D721Med (cell line): ENCODE measurements around the gene STK32B.

Experiments used
- DNase-seq: peaks from one replicate; pipeline ENCODE4 v3.0.0; 2011; ENCODE audit warnings: low spot score; ENCODE audit not compliant: insufficient read length
- FAIRE-seq: peaks from 2 replicates; lab custom pipeline; 2011; peaks lifted over from hg19 to GRCh38; lab: Jason Lieb, UNC
- TF ChIP-seq, protein P1 (sequence below): IDR thresholded peaks from 2 replicates; pipeline ENCODE4 v1.5.1; 2012; ENCODE audit warnings: mild to moderate bottlenecking, control low read depth; ENCODE audit not compliant: insufficient read depth; ENCODE audit errors: missing control alignments

The STK32B gene

DNA sequence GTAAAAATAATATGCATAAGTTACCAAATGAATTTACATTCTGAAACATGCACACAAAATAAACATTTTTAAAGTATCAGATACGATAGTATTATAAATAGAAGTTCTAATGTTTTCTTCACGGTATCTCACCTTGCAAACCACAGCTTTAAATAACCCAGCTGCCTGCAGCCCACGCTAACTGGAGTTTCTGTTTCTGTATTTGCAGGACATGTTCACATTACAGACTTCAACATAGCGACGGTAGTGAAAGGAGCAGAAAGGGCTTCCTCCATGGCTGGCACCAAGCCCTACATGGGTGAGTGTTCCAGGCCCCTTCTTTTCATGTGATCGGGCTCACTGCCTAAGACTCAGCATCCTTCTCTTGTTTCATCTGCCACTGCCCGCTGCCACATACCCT is 365.4 kb downstream of the STK32B start:
- FAIRE-seq = no peak
- DNase-seq = no peak
- TF ChIP-seq, protein P1, sequence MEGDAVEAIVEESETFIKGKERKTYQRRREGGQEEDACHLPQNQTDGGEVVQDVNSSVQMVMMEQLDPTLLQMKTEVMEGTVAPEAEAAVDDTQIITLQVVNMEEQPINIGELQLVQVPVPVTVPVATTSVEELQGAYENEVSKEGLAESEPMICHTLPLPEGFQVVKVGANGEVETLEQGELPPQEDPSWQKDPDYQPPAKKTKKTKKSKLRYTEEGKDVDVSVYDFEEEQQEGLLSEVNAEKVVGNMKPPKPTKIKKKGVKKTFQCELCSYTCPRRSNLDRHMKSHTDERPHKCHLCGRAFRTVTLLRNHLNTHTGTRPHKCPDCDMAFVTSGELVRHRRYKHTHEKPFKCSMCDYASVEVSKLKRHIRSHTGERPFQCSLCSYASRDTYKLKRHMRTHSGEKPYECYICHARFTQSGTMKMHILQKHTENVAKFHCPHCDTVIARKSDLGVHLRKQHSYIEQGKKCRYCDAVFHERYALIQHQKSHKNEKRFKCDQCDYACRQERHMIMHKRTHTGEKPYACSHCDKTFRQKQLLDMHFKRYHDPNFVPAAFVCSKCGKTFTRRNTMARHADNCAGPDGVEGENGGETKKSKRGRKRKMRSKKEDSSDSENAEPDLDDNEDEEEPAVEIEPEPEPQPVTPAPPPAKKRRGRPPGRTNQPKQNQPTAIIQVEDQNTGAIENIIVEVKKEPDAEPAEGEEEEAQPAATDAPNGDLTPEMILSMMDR = no peak

DNA sequence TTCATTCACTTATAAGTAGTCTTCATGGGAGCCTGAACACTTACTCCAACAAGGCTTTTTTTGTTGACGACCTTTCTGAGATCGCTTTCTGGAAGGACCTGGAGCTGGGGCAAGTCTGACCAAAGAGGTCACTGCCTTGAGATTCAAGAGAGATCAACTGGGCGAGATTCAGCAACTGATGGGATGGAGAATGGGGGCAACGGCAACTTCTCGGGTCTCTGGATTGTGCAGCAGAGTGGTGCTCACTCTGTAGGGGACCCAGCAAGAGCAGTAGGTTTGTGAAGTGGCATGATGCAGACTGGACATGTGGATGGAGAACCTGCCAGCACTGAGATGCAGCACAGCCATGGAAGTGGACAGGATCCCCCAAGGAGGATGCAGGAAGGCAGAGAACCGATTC is 369.0 kb downstream of the STK32B start:
- FAIRE-seq (no peak), DNase-seq (no peak)
- TF ChIP-seq, protein P1 = no peak

DNA sequence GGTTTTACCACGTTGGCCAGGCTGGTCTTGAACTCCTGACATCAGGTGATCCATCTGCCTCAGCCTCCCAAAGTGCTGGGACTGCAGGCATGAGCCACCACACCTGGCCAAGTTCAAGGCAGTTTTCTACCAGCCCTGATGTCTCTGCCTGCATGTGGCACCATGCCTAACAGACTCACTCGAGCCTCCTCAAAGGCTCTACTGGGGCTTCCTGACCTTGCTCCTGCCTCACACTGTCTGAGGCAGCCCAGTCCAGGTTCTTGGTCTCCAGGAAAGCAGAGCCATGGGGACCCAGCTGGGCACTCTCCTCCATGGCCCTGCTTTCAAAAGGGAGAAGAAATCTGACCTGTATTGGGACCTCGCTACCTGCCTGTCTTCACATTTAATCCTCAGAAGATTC is 370.1 kb downstream of the STK32B start:
- FAIRE-seq = no peak
- DNase-seq = no peak

DNA sequence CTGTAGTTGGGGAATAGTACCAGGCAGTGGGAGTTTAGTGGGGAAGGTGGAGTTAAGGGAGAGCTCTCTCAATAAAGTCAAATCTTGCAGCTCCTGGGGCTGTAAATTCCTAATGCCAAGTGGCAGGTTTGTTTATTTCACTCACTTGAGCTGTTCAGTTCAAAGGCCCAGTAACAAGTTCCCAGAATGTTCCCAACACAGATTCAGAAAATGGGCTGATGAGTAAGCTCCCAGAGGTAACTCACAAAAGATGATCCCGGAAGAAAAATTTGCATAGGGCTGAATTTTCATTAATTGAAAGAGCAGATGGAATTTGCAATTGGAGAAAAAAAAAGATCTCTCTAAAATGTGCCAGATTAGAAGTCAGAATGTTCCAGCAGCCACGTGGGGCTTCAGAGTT is 370.9 kb downstream of the STK32B start:
- FAIRE-seq = no peak
- TF ChIP-seq, protein P1 = no peak
- DNase-seq = no peak

More for the DNA sequence above, 370.1 kb downstream of the STK32B start:
- TF ChIP-seq, protein P1 = no peak

DNA sequence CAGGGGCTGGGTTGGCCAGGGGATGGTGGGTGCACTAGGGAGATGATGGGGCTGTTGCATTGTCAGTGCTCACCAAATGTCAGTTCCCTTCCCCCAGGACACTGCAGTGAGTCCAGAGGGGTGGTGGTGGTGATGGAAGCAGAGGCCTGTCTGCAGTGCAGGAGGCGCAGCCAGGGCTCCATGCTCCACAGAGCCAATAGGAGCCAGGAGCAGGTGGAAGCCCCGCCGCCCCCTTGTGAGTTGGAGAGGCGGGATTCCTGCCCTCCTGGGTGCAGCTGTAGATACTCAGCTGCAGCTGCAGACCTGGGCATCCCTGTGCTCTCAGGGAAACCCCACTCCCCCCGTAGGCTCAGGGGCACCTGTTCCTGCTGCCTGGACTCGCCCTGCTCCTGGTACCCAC is 372.4 kb downstream of the STK32B start:
- TF ChIP-seq, protein P1 = no peak
- no peak for DNase-seq
- FAIRE-seq = no peak

DNA sequence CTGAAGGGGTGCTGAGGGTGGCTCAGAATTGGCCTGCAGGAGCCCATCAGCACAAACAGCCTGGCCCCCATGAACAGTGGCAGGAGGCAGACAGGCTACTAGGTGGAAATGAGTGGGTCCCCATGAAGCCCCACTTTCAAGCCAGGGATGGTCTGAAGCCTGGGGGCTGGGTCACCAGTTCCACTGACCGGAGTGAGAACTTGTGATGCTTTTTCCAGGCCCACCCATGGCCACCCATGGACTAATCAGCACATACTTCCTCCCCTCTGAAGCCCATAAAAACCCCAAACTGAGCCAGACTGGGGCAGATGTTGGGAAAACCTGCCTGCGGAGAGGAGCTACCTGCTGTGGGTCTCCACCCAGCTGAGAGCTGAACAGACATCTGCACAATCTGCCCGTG is 372.9 kb downstream of the STK32B start:
- TF ChIP-seq, protein P1 = no peak
- no peak for FAIRE-seq

DNA sequence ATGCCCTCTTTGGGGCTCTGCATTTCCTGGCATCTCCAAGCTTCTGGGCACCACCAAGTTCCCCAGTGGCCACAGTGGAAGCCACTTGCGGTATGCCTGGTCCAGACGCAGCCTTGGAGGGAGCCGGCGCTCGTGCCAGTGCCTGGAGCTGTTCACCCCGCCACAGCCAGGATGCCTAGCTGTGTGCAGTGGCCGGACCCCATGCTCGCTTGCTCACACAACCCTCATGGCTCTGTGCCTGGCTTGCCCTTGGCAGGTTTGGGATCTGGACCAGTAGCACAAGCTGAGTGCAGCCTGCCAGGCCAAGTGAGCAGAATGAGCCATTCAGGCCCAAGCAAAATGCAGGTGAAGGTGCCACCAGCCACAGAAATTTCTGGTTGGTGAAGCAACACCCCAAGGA is 373.6 kb downstream of the STK32B start:
- DNase-seq (no peak), FAIRE-seq (no peak)
- TF ChIP-seq, protein P1 = no peak

More for the DNA sequence above, 372.9 kb downstream of the STK32B start:
- DNase-seq = no peak
